ENCODE data around the gene JMJD7. TPM values are rescaled to one million over a fixed set of nuclear protein-coding genes. Genes with fewer than 3 reads are reported as not detected.

Gene JMJD7
- total RNA-seq, 1 experiment from 2014 or later = 11.7 TPM

GRCh38 chr15:41780266-41780665, 47.6 kb upstream of the JMJD7 start:
- Histone ChIP-seq H3K27me3 (ENCODE audit: insufficient read depth, low read depth) (no peaks in the 10 kb centered on the region), H2AFZ (no peak overlapping the region), H3K4me3 (no peak overlapping the region), H3K9me3 (ENCODE audit: insufficient read depth, low read depth) (no peaks in the 10 kb centered on the region), H3K9me2 (ENCODE audit: insufficient read depth) (no peaks in the 10 kb centered on the region), H3K79me2 (ENCODE audit: low read depth) (peaks cover 15% of the 10 kb centered on the region; the same call in 1 of the 2 replicates), H3F3A (ENCODE audit: insufficient read depth, low read depth) (no peaks in the 10 kb centered on the region; the same call in 1 of the 2 replicates), H3K36me3 (ENCODE audit: low read depth) (no peaks in the 10 kb centered on the region), H4K20me1 (ENCODE audit: insufficient read depth) (no peaks in the 10 kb centered on the region), H3K4me1 (replicated peaks; ENCODE audit: insufficient read depth) (peaks cover 12% of the 10 kb centered on the region), H3K27ac (no peak overlapping the region), H3K4me2 (no peak overlapping the region)
- no TSS peak for BruUV-seq (replicated peaks)
- ChIA-PET POLR2A (ENCODE audit: unreplicated experiment) (no interaction called here), CTCF (no interaction called here)
- intact Hi-C loops (cut with micrococcal nuclease; ENCODE audit: unreplicated experiment) = no loop called here
- TF ChIP-seq CTCF (conservative IDR thresholded peaks at IDR 0.05) (no peak), EZH2 (IDR thresholded peaks at IDR 0.05; ENCODE audit: low read depth) (no peak)
- DNase-seq = no peak

DNA sequence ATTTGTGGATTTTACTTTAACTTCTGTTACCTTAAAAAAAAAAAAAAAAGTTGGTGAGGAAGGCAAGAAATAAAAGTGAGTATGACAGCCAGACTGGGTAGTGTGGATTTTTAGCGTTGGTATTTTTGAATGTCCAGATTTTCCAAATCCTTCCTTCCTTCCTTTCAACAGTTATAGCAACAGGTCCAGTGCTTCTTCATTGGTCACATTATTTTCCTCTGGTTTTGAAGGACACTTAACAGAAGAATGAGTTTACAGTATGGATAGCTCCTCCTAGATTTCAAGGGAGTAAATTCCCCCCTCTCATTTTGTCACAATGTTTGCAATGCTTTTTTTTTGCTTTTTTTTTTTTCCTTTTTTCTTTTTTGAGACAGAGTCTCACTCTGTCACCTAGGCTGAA, 47.2 kb upstream of the JMJD7 start:
- Histone ChIP-seq H3K4me1 (replicated peaks; ENCODE audit: insufficient read depth) (peaks cover 8% of the 10 kb centered on the region), H3K4me2 (no peak overlapping the region)
- intact Hi-C loops (cut with micrococcal nuclease; ENCODE audit: unreplicated experiment) = no loop called here

GRCh38 chr15:41782371-41783282, 45.3 kb upstream of the JMJD7 start:
- no peak overlapping the region for H3K4me2 ChIP-seq
- CTCF ChIA-PET = no interaction called here
- intact Hi-C loops (cut with micrococcal nuclease; ENCODE audit: unreplicated experiment) = no loop called here
- H3K9me3 ChIP-seq (ENCODE audit: insufficient read depth, low read depth) = no peaks in the 10 kb centered on the region
- no peaks in the 10 kb centered on the region for H3F3A ChIP-seq (ENCODE audit: insufficient read depth, low read depth)
- no peak overlapping the region for H3K4me3 ChIP-seq
- POLR2A ChIA-PET (ENCODE audit: unreplicated experiment) = no interaction called here
- no peaks in the 10 kb centered on the region for H3K4me1 ChIP-seq (replicated peaks; ENCODE audit: insufficient read depth)
- H4K20me1 ChIP-seq (ENCODE audit: insufficient read depth) = no peaks in the 10 kb centered on the region
- no peaks in the 10 kb centered on the region for H3K27me3 ChIP-seq (ENCODE audit: insufficient read depth, low read depth)
- no peak overlapping the region for H3K27ac ChIP-seq
- no TSS peak for BruUV-seq (replicated peaks)
- DNase-seq = no peak
- no peaks in the 10 kb centered on the region for H3K79me2 ChIP-seq (ENCODE audit: low read depth)
- TF ChIP-seq CTCF (conservative IDR thresholded peaks at IDR 0.05) (no peak), EZH2 (IDR thresholded peaks at IDR 0.05; ENCODE audit: low read depth) (no peak)
- H3K9me2 ChIP-seq (ENCODE audit: insufficient read depth) = no peaks in the 10 kb centered on the region
- H2AFZ ChIP-seq = no peak overlapping the region
- H3K36me3 ChIP-seq (ENCODE audit: low read depth) = no peaks in the 10 kb centered on the region

More for the DNA sequence above, 47.2 kb upstream of the JMJD7 start:
- no peaks in the 10 kb centered on the region for H3K36me3 ChIP-seq (ENCODE audit: low read depth)
- H4K20me1 ChIP-seq (ENCODE audit: insufficient read depth) = no peaks in the 10 kb centered on the region
- H3F3A ChIP-seq (ENCODE audit: insufficient read depth, low read depth) = no peaks in the 10 kb centered on the region
- no peak overlapping the region for H3K4me3 ChIP-seq
- no peak for DNase-seq
- BruUV-seq (replicated peaks) = no TSS peak
- POLR2A ChIA-PET (ENCODE audit: unreplicated experiment) = no interaction called here
- no peaks in the 10 kb centered on the region for H3K27me3 ChIP-seq (ENCODE audit: insufficient read depth, low read depth)
- TF ChIP-seq EZH2 (IDR thresholded peaks at IDR 0.05; ENCODE audit: low read depth) = no peak
- no peak for TF ChIP-seq CTCF (conservative IDR thresholded peaks at IDR 0.05)
- CTCF ChIA-PET = interaction anchor here (0.7 to 0.8 kb wide), 2 partner anchors 22 to 202 kb away, joined by 4 read pairs; no protein-coding TSS in a partner anchor
- H2AFZ ChIP-seq = no peak overlapping the region
- H3K9me3 ChIP-seq (ENCODE audit: insufficient read depth, low read depth) = no peaks in the 10 kb centered on the region
- H3K79me2 ChIP-seq (ENCODE audit: low read depth) = peaks cover 12% of the 10 kb centered on the region; the same call in 1 of the 2 replicates
- H3K9me2 ChIP-seq (ENCODE audit: insufficient read depth) = no peaks in the 10 kb centered on the region
- H3K27ac ChIP-seq = no peak overlapping the region
